GM12891 (cell line): ENCODE data around the gene LYRM9.
A peak's percentile ranks its signal among the peaks of the same experiment; 100 is the strongest.
"Not testable (repeated sequence)": the region's sequence is repeated elsewhere in the genome, so short reads cannot be mapped to it uniquely, and the experiment has no call there.

Experiments
- DNase-seq: peaks from one replicate; pipeline ENCODE4 v3.0.0; 2011; ENCODE audit warnings: low spot score; ENCODE audit not compliant: insufficient read length
- FAIRE-seq: peaks from 2 replicates; lab custom pipeline; 2011; peaks lifted over from hg19 to GRCh38; lab: Jason Lieb, UNC
- PAX5 ChIP-seq: IDR thresholded peaks from 2 replicates; pipeline ENCODE4 v1.6.1; 2011; ENCODE audit warnings: low read length, moderate library complexity, mild to moderate bottlenecking; ENCODE audit not compliant: insufficient read depth, severe bottlenecking
- POLR2A ChIP-seq: IDR thresholded peaks from 2 replicates; pipeline ENCODE4 v1.6.1; 2011; ENCODE audit warnings: low read depth, low read length, control low read depth
- POLR2AphosphoS5 ChIP-seq: IDR thresholded peaks from 2 replicates; pipeline ENCODE4 v1.6.1; 2011; ENCODE audit warnings: low read depth, low read length, control low read depth
- POU2F2 ChIP-seq: IDR thresholded peaks from 2 replicates; pipeline ENCODE4 v1.6.1; 2011; ENCODE audit warnings: low read depth, mild to moderate bottlenecking, control low read depth, low read length, moderate library complexity
- SPI1 ChIP-seq: IDR thresholded peaks from 2 replicates; pipeline ENCODE4 v1.6.1; 2011; ENCODE audit warnings: low read depth, low read length, control low read depth
- TAF1 ChIP-seq: IDR thresholded peaks from 2 replicates; pipeline ENCODE4 v1.6.1; 2011; ENCODE audit warnings: low read depth, low read length, control low read depth

The LYRM9 gene

DNA sequence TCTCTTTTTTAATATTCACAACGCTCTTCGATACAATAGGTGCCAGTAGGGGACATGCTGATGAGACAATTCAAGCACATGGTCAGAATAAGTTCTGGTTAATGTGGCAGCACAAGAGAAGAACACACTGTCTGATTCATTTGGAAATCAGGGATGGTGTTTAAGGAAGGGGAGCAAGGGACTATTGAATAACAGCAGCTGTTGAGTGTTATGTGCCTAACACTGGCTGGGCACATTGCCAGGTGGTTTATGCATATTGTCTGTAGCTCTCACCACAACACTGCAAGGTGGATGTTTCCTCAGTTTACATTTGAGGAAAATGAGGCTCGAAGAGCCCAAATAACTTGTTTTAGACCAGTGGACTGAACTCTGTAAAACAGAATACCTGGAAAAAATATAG, 44.2 kb downstream of the LYRM9 start:
- no peak for TF ChIP-seq POU2F2
- no peak for TF ChIP-seq TAF1
- no peak for DNase-seq
- no peak for FAIRE-seq

DNA sequence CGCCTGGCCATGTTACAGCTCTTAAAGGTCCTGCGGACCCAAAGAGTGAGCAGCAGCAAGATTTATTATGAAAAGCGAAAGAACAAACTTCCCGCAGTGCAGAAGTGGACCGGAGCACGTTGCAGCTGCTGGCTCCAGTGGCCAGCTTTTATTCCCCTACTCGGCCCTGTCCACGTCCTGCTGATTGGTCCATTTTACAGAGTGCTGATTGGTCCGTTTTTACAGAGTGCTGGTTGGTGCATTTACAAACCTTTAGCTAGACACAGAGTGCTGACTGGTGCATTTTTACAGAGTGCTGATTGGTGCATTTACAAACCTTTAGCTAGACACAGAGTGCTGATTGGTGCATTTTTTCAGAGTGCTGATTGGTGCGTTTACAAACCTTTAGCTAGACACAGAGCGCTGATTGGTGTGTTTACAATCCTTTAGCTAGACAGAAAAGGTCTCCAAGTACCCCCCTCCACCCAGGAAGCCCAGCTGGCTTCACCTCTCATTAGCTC, 46.3 kb downstream of the LYRM9 start:
- FAIRE-seq = not testable (repeated sequence)

DNA sequence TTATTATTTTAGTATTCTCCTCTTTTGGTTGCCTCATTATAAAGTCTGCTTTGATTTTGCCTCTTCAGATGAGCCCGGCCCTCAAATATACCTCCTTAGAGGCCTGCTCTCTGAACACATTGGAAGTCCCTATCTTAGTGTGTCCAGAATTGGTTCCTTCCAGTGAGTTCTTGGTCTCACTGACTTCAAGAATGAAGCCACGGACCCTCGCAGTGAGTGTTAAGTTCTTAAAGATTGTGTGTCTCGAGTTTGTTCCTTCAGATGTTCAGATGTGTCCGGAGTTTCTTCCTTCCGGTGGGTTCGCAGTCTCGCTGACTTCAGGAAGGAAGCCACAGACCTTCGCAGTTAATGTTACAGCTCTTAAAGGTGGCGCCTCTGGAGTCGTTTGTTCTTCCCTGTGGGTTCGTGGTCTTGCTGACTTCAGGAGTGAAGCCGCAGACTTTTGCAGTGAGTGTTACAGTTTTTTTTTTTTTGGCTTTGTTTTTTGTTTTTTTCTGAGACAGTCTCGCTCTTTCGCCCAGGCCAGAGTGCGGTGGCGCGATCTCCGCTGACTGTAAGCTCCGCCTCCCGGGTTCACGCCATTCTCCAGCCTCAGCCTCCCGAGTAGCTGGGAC, 47.0 kb downstream of the LYRM9 start:
- TF ChIP-seq POLR2A (no peak), PAX5 (no peak), POU2F2 (no peak), SPI1 (no peak)
- FAIRE-seq (no peak), DNase-seq (no peak)

More for the DNA sequence above, 46.3 kb downstream of the LYRM9 start:
- not testable (repeated sequence) for DNase-seq

DNA sequence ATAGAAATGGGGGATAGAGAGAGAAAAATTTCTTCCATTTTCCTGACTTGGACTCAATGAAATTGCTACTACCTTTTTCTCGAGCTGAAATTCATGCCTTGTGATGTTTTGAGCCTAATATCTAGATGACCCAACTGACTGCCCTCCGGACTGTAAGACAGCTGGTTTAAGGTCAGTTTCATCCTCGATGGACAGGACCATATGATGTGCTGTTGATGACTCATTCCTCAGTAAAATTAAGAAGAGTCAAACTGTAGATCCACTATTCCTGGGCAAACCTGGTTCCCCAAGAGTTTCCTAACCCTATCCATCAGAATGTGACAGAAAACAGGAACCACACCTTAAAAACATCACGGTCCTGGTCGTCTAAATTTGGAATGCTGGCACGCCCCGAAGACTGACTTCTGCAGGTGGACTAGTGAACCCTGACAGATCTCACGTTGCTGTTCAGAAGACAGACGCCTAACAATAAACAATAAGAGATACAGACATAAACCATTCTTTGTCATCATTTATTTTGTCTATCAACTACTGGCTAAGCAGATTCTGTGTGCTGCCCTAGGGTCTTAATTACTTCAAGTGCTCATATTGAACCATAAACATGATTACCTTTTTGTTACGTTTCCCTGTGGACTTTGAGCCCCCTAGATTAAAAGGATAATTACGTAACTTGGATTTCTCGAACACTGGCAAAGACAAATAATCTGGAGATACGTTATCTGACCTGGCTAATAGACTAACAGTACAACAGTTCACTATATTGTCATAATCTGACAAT, 47.7 kb downstream of the LYRM9 start:
- no peak for FAIRE-seq
- TF ChIP-seq TAF1 (no peak), POLR2AphosphoS5 (no peak), PAX5 (no peak), POU2F2 (no peak), SPI1 (no peak)
- DNase-seq = no peak

DNA sequence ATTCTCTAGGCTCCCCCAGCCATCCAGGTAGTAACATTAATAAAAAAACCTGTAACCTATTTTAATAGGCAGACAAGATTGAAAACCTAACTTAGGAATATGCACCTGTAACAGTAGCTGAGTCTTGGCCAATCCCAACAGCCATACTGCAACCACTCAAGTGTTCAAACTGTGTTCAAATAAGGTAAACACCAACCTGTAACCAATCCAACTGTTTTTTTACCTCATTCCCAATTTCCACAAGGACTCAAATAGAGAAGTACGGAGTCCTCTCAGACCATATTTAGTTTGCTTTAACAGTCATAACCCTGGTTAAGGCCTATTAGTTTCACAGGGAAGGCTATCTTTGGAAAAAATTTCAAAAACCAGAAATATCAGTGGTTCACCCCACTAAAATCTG, 52.5 kb downstream of the LYRM9 start:
- TF ChIP-seq POLR2AphosphoS5 = no peak
- no peak for TF ChIP-seq PAX5
- no peak for TF ChIP-seq SPI1
- no peak for TF ChIP-seq TAF1
- TF ChIP-seq POU2F2 = no peak
- TF ChIP-seq POLR2A = no peak
- DNase-seq = no peak
- FAIRE-seq = no peak

DNA sequence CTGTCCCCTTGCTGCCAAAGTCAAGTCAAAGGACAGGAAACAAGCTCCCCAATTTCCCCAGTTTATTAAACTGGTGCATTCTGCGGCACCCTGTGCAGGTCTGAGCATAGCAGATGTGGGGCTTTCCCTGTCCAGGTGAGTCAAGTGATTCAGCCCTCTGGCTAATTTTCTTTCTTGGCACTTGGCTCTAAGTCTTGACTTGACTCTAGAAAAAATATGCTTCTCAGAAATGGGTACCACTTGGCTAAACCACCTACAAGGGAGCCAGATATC, 52.8 kb downstream of the LYRM9 start:
- FAIRE-seq = not testable (repeated sequence)

DNA sequence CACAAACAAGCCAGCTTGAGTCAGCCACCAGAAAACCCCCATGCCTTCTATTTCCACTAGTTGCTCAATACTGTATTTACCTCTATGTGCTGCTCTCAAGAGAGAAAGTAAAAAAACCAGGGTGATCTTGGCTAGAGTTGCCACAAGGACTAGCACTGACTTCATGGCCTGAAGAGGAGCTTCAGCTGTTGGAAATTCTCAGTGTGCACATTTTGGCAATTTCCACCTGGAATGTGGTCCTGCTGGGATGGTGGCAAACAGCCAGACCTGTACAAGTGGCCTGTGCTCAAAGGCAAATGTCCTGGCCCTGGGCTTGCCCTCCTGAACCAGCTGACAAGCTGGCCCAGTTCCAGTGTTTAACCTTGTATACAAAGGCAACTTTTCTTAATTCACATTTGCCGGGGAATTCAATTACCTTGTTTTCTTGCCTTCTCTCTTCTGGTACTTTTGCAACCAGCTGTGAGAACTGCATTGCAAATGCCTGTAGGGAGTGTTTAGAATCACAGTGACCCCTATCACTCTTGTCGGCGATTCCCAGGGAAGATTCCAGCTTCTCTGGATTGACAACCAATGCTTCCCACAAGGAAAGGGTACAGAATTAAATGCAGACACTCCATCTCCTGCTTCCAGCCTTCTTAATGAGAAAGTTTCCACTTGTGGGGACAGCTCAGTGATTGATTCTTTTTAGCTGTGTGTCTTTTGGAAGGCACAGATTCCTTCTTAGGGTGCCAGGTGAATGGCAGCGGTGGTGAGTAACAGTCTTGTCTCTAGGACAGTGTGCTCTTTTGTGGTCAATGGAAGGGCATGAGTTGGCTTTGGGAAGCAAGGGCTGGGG, 53.4 kb downstream of the LYRM9 start:
- peak; percentile 56 for FAIRE-seq
- not testable (repeated sequence) for DNase-seq

More for the DNA sequence above, 52.8 kb downstream of the LYRM9 start:
- not testable (repeated sequence) for DNase-seq

DNA sequence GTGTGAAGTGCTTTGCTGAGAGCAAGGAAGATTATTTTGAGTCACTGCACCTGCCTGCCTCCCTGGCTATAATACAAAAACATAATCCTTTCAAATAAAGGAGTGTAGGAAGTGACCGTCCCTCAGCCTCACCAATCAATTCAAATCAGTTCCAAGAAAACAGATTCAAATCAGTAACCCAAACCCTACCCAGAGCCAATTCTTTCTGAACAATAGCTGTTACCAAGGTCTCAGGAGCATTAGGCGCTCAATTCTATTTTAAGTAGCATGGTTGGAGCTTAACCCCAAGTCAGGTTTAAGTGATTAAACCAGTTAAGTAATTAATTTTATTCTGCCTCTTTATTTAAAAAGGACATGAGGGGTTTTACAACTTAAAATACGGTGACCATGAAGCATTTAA, 54.6 kb downstream of the LYRM9 start:
- not testable (repeated sequence) for DNase-seq, FAIRE-seq

DNA sequence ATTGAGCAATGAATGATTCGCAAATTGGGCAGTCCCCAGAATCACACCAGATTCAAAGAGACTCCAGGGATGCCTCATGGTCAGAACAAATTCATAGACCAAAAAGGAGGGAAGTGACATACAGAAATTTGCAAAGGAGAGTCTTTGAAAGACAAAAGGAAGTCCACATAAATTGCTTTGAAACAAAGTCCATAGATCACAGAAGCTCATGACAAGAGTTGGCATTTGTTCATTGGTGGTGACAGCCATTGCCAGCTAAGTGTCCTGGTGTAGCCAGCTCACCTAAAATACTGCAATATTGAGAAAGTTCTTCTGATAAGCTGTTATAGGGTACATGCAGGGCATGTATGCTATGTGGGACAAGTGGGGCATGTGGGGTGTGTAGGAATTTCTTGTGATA, 55.4 kb downstream of the LYRM9 start:
- not testable (repeated sequence) for DNase-seq
- peak; percentile 47 for FAIRE-seq

DNA sequence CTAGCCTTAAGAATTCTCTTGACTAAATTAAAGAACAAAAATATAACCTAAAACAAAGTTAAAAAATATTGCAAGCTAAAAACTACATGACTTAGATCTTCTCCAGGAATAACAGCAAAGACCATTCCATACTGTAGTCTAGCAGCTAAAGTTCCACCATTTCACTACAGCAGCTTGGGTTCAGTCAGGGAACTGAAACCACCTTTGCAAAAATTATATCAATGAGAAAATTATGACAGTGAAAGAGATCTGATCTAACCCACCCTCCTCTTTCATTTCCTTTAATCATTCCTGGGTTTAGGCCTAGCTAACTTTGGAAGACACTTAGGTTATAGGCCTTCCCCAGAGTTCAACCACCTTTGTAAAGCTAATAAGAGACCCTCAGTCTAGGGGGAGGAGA, 56.5 kb downstream of the LYRM9 start:
- no peak for DNase-seq
- FAIRE-seq = no peak
- TF ChIP-seq PAX5 (no peak), SPI1 (peak; percentile 65)

DNA sequence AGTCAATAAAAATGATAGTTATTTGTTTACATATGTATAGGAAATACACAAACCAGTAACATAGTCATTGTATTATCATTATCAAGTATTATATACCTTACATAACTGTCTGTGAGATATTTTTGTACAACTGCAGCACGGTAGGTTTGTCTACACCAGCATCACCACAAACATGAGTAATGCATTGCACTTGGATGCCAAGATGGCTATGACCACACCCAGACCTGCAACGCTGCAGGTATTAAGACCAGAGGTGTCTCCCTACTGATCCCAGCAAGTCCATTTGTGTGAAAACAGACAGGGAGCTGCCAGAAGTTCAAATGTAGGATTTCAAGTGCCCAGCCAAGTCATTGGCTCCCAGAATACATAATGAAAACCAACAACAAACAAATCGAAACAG, 58.6 kb downstream of the LYRM9 start:
- no peak for TF ChIP-seq PAX5
- no peak for TF ChIP-seq POLR2A
- TF ChIP-seq POU2F2 = no peak
- TF ChIP-seq SPI1 = no peak
- TF ChIP-seq TAF1 = no peak
- TF ChIP-seq POLR2AphosphoS5 = no peak
- no peak for DNase-seq
- no peak for FAIRE-seq

DNA sequence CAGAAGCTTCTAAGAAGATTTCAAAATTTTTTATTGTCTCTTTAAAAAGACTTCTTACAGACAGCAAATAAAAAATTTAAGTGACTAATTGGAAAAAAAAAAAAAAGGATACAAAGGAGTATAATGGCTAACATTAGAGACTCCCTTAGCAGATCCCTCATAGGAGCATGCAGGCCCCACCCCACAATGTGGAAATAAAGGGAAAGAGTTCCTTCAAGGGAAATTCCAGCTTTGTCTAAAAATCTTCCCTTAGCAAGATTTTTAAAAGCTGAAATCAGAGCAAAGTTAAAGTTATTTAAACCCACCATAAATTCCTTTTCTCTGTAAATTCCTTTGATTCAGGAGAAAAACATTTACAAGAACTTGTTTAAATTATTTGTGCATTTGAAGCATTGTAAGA, 60.3 kb downstream of the LYRM9 start:
- no peak for DNase-seq
- FAIRE-seq = no peak
- TF ChIP-seq TAF1 = no peak
- TF ChIP-seq POLR2AphosphoS5 = no peak

DNA sequence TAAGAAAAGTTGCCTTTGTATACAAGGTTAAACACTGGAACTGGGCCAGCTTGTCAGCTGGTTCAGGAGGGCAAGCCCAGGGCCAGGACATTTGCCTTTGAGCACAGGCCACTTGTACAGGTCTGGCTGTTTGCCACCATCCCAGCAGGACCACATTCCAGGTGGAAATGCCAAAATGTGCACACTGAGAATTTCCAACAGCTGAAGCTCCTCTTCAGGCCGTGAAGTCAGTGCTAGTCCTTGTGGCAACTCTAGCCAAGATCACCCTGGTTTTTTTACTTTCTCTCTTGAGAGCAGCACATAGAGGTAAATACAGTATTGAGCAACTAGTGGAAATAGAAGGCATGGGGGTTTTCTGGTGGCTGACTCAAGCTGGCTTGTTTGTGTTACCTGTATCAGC, 63.3 kb downstream of the LYRM9 start:
- FAIRE-seq, DNase-seq: not testable (repeated sequence)

DNA sequence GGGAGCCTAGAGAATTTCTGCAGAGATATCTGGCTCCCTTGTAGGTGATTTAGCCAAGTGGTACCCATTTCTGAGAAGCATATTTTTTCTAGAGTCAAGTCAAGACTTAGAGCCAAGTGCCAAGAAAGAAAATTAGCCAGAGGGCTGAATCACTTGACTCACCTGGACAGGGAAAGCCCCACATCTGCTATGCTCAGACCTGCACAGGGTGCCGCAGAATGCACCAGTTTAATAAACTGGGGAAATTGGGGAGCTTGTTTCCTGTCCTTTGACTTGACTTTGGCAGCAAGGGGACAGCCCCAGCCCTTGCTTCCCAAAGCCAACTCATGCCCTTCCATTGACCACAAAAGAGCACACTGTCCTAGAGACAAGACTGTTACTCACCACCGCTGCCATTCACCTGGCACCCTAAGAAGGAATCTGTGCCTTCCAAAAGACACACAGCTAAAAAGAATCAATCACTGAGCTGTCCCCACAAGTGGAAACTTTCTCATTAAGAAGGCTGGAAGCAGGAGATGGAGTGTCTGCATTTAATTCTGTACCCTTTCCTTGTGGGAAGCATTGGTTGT, 63.9 kb downstream of the LYRM9 start:
- not testable (repeated sequence) for DNase-seq
- peak; percentile 13 for FAIRE-seq
